SK-N-SH treated with all-trans-retinoic acid at 6 μM for 48 hours (cell line): Measurements from ENCODE around the gene SKIC2.
A peak's percentile ranks its signal among the peaks of the same experiment; 100 is the strongest.
"Not testable (repeated sequence)": the region's sequence is repeated elsewhere in the genome, so short reads cannot be mapped to it uniquely, and the experiment has no call there.

Source experiments
- ATAC-seq: fragments of 200-7000 bp; cut with Tn5 transposase; 3 replicates; pipeline ENCODE4 v1.9.1; 2020; ENCODE audit warnings: mild to moderate bottlenecking, moderate library complexity
- ARNTL ChIP-seq: fragments of 450-650 bp; formaldehyde crosslinking; IDR thresholded peaks from 2 replicates; pipeline ENCODE4 v1.5.0; 2020; ENCODE audit warnings: low read depth, mild to moderate bottlenecking, moderate library complexity, borderline replicate concordance
- CSDC2 ChIP-seq: fragments of 250-450 bp; sonication (Bioruptor Pico); IDR thresholded peaks from 2 replicates; pipeline ENCODE4 v1.5.0; 2020; ENCODE audit warnings: mild to moderate bottlenecking, moderate library complexity
- ESRRG ChIP-seq: fragments of 250-450 bp; sonication (Bioruptor Pico); IDR thresholded peaks from 2 replicates; pipeline ENCODE4 v1.6.1; 2021; ENCODE audit warnings: mild to moderate bottlenecking
- ISL1 ChIP-seq: fragments of 250-450 bp; sonication (Bioruptor Pico); IDR thresholded peaks from 2 replicates; pipeline ENCODE4 v2.1.2; 2022; ENCODE audit warnings: mild to moderate bottlenecking, moderate library complexity
- PPARA ChIP-seq: fragments of 250-450 bp; sonication (Bioruptor Pico); IDR thresholded peaks from 2 replicates; pipeline ENCODE4 v1.5.0; 2020; ENCODE audit warnings: mild to moderate bottlenecking, borderline replicate concordance
- SNAI2 ChIP-seq: fragments of 250-450 bp; sonication (Bioruptor Pico); IDR thresholded peaks from 2 replicates; pipeline ENCODE4 v1.5.0; 2020; ENCODE audit warnings: mild to moderate bottlenecking, moderate library complexity
- TCF4 ChIP-seq: fragments of 250-450 bp; sonication (Bioruptor Pico); IDR thresholded peaks from 2 replicates; pipeline ENCODE4 v1.8.0; 2021; ENCODE audit warnings: mild to moderate bottlenecking, moderate library complexity, borderline replicate concordance
- TOX ChIP-seq: fragments of 250-450 bp; sonication (Bioruptor Pico); IDR thresholded peaks from 2 replicates; pipeline ENCODE4 v1.8.0; 2021; ENCODE audit warnings: mild to moderate bottlenecking, moderate library complexity, borderline replicate concordance
- ZC3H10 ChIP-seq: fragments of 250-450 bp; sonication (Bioruptor Pico); IDR thresholded peaks from 2 replicates; pipeline ENCODE4 v1.5.1; 2021; ENCODE audit warnings: mild to moderate bottlenecking, moderate library complexity
- ZFP3 ChIP-seq: fragments of 250-450 bp; sonication (Bioruptor Pico); IDR thresholded peaks from 2 replicates; pipeline ENCODE4 v1.5.0; 2020; ENCODE audit warnings: mild to moderate bottlenecking, moderate library complexity
- ZFP30 ChIP-seq: fragments of 450-650 bp; formaldehyde crosslinking; IDR thresholded peaks from 2 replicates; pipeline ENCODE4 v1.5.0; 2022; ENCODE audit warnings: mild to moderate bottlenecking, moderate library complexity
- ZNF565 ChIP-seq: fragments of 450-650 bp; formaldehyde crosslinking; conservative IDR thresholded peaks from 2 replicates; pipeline ENCODE4 v1.5.0; 2020; ENCODE audit warnings: low read depth, mild to moderate bottlenecking, moderate library complexity
- ZNF8 ChIP-seq: fragments of 450-650 bp; formaldehyde crosslinking; IDR thresholded peaks from 2 replicates; pipeline ENCODE4 v1.5.0; 2020; ENCODE audit warnings: mild to moderate bottlenecking, moderate library complexity
- TF ChIP-seq, protein P1 (sequence below): fragments of 250-450 bp; sonication (Bioruptor Pico); IDR thresholded peaks from 2 replicates; pipeline ENCODE4 v1.5.1; 2020; ENCODE audit warnings: low read depth, mild to moderate bottlenecking, moderate library complexity
- TF ChIP-seq, protein P2 (sequence below): fragments of 250-450 bp; sonication (Bioruptor Pico); IDR thresholded peaks from 2 replicates; pipeline ENCODE4 v1.8.0; 2021; ENCODE audit warnings: low read depth, mild to moderate bottlenecking, moderate library complexity, borderline replicate concordance
- TF ChIP-seq, protein P3 (sequence below): fragments of 250-450 bp; sonication (Bioruptor Pico); IDR thresholded peaks from 2 replicates; pipeline ENCODE4 v1.8.0; 2020; ENCODE audit warnings: mild to moderate bottlenecking, moderate library complexity, borderline replicate concordance
- TF ChIP-seq, protein P4 (sequence below): fragments of 250-450 bp; sonication (Bioruptor Pico); IDR thresholded peaks from 2 replicates; pipeline ENCODE4 v1.5.1; 2021; ENCODE audit warnings: mild to moderate bottlenecking, moderate library complexity
- TF ChIP-seq, protein P5 (sequence below): fragments of 250-450 bp; sonication (Bioruptor Pico); IDR thresholded peaks from 2 replicates; pipeline ENCODE4 v1.5.0; 2020; ENCODE audit warnings: mild to moderate bottlenecking, moderate library complexity

Gene SKIC2

DNA sequence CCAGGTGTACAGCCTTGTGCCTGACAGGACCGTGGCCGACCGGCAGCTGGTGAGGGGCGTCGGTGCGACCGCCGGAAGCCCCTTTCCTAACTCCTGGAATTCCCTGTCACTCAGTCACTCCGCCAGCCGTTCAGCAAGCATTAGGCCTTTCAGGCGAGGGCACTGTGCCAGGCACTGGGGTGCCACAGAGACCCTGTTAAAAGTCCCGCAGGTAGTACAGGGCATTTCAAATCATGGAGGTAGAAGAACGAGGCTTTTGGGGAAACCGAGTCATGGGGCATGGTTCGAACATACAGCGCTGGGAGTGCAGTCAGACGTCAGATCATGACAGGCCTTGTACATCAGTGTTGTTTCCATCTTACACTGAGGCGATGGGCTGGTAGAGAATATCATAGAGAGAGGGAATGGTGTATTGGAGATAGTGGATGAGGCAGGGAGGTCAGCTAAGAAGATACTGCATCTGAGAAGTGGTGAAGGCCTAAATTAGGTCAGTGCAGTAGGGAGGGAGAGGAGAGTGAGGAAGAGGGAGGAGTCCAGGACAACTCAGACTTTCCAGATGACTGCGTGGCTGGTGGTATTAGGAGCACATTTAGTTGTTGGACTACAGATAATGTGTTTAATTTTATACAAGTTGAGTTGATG is 13.9 kb downstream of the SKIC2 start:
- TF ChIP-seq, protein P1, sequence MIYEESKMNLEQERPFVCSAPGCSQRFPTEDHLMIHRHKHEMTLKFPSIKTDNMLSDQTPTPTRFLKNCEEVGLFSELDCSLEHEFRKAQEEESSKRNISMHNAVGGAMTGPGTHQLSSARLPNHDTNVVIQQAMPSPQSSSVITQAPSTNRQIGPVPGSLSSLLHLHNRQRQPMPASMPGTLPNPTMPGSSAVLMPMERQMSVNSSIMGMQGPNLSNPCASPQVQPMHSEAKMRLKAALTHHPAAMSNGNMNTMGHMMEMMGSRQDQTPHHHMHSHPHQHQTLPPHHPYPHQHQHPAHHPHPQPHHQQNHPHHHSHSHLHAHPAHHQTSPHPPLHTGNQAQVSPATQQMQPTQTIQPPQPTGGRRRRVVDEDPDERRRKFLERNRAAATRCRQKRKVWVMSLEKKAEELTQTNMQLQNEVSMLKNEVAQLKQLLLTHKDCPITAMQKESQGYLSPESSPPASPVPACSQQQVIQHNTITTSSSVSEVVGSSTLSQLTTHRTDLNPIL, result no peak
- TF ChIP-seq ZC3H10 (CRISPR knock-in tag) (no peak), ARNTL (no peak), ZFP3 (CRISPR knock-in tag) (0 out of 2 replicates have a peak, but pooled peaks have one; percentile 13), CSDC2 (CRISPR knock-in tag) (no peak), ISL1 (no peak)
- TF ChIP-seq, protein P2, sequence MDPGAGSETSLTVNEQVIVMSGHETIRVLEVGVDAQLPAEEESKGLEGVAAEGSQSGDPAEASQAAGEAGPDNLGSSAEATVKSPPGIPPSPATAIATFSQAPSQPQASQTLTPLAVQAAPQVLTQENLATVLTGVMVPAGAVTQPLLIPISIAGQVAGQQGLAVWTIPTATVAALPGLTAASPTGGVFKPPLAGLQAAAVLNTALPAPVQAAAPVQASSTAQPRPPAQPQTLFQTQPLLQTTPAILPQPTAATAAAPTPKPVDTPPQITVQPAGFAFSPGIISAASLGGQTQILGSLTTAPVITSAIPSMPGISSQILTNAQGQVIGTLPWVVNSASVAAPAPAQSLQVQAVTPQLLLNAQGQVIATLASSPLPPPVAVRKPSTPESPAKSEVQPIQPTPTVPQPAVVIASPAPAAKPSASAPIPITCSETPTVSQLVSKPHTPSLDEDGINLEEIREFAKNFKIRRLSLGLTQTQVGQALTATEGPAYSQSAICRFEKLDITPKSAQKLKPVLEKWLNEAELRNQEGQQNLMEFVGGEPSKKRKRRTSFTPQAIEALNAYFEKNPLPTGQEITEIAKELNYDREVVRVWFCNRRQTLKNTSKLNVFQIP (CRISPR knock-in tag), result no peak
- TF ChIP-seq, protein P3, sequence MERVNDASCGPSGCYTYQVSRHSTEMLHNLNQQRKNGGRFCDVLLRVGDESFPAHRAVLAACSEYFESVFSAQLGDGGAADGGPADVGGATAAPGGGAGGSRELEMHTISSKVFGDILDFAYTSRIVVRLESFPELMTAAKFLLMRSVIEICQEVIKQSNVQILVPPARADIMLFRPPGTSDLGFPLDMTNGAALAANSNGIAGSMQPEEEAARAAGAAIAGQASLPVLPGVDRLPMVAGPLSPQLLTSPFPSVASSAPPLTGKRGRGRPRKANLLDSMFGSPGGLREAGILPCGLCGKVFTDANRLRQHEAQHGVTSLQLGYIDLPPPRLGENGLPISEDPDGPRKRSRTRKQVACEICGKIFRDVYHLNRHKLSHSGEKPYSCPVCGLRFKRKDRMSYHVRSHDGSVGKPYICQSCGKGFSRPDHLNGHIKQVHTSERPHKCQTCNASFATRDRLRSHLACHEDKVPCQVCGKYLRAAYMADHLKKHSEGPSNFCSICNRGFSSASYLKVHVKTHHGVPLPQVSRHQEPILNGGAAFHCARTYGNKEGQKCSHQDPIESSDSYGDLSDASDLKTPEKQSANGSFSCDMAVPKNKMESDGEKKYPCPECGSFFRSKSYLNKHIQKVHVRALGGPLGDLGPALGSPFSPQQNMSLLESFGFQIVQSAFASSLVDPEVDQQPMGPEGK, result no peak
- TF ChIP-seq, protein P4, sequence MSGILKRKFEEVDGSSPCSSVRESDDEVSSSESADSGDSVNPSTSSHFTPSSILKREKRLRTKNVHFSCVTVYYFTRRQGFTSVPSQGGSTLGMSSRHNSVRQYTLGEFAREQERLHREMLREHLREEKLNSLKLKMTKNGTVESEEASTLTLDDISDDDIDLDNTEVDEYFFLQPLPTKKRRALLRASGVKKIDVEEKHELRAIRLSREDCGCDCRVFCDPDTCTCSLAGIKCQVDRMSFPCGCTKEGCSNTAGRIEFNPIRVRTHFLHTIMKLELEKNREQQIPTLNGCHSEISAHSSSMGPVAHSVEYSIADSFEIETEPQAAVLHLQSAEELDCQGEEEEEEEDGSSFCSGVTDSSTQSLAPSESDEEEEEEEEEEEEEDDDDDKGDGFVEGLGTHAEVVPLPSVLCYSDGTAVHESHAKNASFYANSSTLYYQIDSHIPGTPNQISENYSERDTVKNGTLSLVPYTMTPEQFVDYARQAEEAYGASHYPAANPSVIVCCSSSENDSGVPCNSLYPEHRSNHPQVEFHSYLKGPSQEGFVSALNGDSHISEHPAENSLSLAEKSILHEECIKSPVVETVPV (CRISPR knock-in tag), result no peak
- TF ChIP-seq, all 23 proteins: peak for 1
- ATAC-seq, result 0 out of 3 replicates have a peak, but pooled peaks have one; percentile 1

DNA sequence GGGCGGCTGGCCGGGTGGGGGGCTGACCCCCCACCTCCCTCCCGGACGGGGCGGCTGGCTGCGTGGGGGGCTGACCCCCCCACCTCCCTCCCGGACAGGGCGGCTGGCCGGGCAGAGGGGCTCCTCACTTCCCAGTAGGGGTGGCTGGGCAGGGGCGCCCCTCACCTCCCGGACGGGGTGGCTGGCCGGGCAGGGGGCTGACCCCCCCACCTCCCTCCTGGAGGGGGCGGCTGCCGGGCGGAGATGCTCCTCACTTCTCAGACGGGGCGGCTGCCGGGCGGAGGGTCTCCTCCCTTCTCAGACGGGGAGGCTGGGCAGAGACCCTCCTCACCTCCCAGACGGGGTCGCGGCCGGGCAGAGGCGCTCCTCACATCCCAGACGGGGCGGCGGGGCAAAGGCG is 17.1 kb downstream of the SKIC2 start:
- ATAC-seq, result not testable (repeated sequence)

DNA sequence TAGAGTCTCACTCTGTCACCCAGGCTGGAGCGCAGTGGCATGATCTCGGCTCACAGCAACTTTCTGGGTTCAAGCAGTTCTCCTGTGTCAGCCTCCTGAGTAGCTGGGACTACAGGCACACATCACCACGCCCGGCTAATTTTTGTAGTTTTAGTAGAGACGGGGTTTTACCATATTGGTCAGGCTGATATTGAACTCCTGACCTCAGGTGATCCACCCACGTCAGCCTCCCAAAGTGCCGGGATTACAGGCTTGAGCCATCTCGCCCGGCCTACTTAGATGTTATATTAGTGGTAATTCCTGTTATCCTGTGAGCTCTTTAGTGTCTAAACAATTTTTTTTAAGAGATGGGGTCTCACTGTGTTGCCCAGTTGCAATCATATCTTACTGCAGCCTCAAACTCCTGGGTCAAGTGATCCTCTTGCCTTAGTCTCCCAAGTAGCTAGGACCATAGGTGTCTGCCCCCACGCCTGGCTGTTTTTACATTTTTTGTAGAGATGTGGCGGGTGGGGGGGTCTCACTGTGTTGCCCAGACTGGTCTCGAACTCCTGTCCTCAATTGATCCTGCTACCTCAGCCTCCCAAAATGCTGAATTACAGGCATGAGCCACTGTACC is 18.9 kb downstream of the SKIC2 start:
- ATAC-seq, result no peak
- TF ChIP-seq CSDC2 (CRISPR knock-in tag), result no peak
- no peak for TF ChIP-seq ZC3H10 (CRISPR knock-in tag)
- TF ChIP-seq, protein P3, result no peak
- no peak for TF ChIP-seq ZNF8 (CRISPR knock-in tag)
- no peak for TF ChIP-seq ESRRG (CRISPR knock-in tag)
- TF ChIP-seq, protein P5, sequence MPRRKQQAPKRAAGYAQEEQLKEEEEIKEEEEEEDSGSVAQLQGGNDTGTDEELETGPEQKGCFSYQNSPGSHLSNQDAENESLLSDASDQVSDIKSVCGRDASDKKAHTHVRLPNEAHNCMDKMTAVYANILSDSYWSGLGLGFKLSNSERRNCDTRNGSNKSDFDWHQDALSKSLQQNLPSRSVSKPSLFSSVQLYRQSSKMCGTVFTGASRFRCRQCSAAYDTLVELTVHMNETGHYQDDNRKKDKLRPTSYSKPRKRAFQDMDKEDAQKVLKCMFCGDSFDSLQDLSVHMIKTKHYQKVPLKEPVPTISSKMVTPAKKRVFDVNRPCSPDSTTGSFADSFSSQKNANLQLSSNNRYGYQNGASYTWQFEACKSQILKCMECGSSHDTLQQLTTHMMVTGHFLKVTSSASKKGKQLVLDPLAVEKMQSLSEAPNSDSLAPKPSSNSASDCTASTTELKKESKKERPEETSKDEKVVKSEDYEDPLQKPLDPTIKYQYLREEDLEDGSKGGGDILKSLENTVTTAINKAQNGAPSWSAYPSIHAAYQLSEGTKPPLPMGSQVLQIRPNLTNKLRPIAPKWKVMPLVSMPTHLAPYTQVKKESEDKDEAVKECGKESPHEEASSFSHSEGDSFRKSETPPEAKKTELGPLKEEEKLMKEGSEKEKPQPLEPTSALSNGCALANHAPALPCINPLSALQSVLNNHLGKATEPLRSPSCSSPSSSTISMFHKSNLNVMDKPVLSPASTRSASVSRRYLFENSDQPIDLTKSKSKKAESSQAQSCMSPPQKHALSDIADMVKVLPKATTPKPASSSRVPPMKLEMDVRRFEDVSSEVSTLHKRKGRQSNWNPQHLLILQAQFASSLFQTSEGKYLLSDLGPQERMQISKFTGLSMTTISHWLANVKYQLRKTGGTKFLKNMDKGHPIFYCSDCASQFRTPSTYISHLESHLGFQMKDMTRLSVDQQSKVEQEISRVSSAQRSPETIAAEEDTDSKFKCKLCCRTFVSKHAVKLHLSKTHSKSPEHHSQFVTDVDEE (CRISPR knock-in tag), result no peak
- TF ChIP-seq, protein P1, result no peak
- TF ChIP-seq TCF4, result no peak
- no peak for TF ChIP-seq ZFP30 (CRISPR knock-in tag)
- TF ChIP-seq ZNF565 (CRISPR knock-in tag), result no peak
- no peak for TF ChIP-seq SNAI2 (CRISPR knock-in tag)
- TF ChIP-seq TOX, result no peak
- TF ChIP-seq PPARA (CRISPR knock-in tag), result no peak
